ENCODE data around the gene PI4K2A.
"Not testable (repeated sequence)": the region's sequence is repeated elsewhere in the genome, so short reads cannot be mapped to it uniquely, and the experiment has no call there.

Gene PI4K2A

GRCh38 chr10:97632949-97633884 is 7.3 kb upstream of the PI4K2A start, which contains the start of gene MORN4:
TSS of gene MORN4 (minus strand) at chr10:97633500. CDS start at chr10:97619653, 13,847 bp downstream.
- DNase-seq: peak; percentile 94

- peak; percentile 5 for DNase-seq
These were observed 6.5 kb upstream of the PI4K2A start for GRCh38 chr10:97633921-97634320.

- DNase-seq: no peak
These were observed 4.9 kb upstream of the PI4K2A start for GRCh38 chr10:97635577-97635976.

- not testable (repeated sequence) for DNase-seq
These were observed 1.4 kb upstream of the PI4K2A start for GRCh38 chr10:97639090-97639489.

GRCh38 chr10:97640868-97641811 is 669 bp downstream of the PI4K2A start:
- DNase-seq: peak; percentile 42

- not testable (repeated sequence) for DNase-seq
These were observed 2.1 kb downstream of the PI4K2A start for GRCh38 chr10:97642471-97643159.

- DNase-seq: no peak
These were observed 3.0 kb downstream of the PI4K2A start for GRCh38 chr10:97643441-97643985.

GRCh38 chr10:97644936-97645335 is 4.5 kb downstream of the PI4K2A start:
- no peak for DNase-seq

GRCh38 chr10:97647556-97647955 is 7.1 kb downstream of the PI4K2A start:
- peak; percentile 54 for DNase-seq

GRCh38 chr10:97648562-97649404 is 8.3 kb downstream of the PI4K2A start:
- DNase-seq: peak; percentile 95

GRCh38 chr10:97649405-97649750 is 8.9 kb downstream of the PI4K2A start:
- DNase-seq: not testable (repeated sequence)

- DNase-seq: no peak
These were observed 10.3 kb downstream of the PI4K2A start for GRCh38 chr10:97650726-97651125.

GRCh38 chr10:97651773-97652172 is 11.3 kb downstream of the PI4K2A start:
- DNase-seq: no peak

GRCh38 chr10:97656777-97657176 is 16.3 kb downstream of the PI4K2A start:
- no peak for DNase-seq

GRCh38 chr10:97659589-97659988 is 19.1 kb downstream of the PI4K2A start:
- DNase-seq: peak; percentile 84

GRCh38 chr10:97664282-97664850 is 23.9 kb downstream of the PI4K2A start:
- no peak for DNase-seq

- no peak for DNase-seq
These were observed 26.5 kb downstream of the PI4K2A start for GRCh38 chr10:97666992-97667391.

- no peak for DNase-seq
These were observed 27.0 kb downstream of the PI4K2A start for GRCh38 chr10:97667463-97667862.

GRCh38 chr10:97669571-97669970 is 29.1 kb downstream of the PI4K2A start:
- DNase-seq: no peak

- DNase-seq: peak; percentile 82
These were observed 33.5 kb downstream of the PI4K2A start for GRCh38 chr10:97673736-97674525.
